Measurements from ENCODE around the gene MLX.
"Not testable (repeated sequence)": the region's sequence is repeated elsewhere in the genome, so short reads cannot be mapped to it uniquely, and the experiment has no call there.

Gene MLX

GRCh38 chr17:42554250-42555121 lies 12.4 kb upstream of the MLX start:
- no peaks in the 10 kb centered on the region for H3K36me3 ChIP-seq (ENCODE audit: low read length)
- H3K4me3 ChIP-seq (ENCODE audit: insufficient read depth, low read length, poor library complexity, severe bottlenecking) = peak overlapping the region; percentile 66
- no peaks in the 10 kb centered on the region for H3K27me3 ChIP-seq (ENCODE audit: low read length)
- H4K20me1 ChIP-seq (ENCODE audit: low read depth, low read length) = no peaks in the 10 kb centered on the region
- H3K9me2 ChIP-seq (replicated peaks; ENCODE audit: insufficient read depth, low read length) = no peaks in the 10 kb centered on the region
- peak overlapping the region; percentile 80 for H3K4me2 ChIP-seq (ENCODE audit: low read depth, low read length, poor library complexity, severe bottlenecking)
- H3F3A ChIP-seq (ENCODE audit: insufficient read depth) = no peaks in the 10 kb centered on the region
- peak overlapping the region; percentile 44 for H3K27ac ChIP-seq (ENCODE audit: low read depth, low read length)
- H2AFZ ChIP-seq (ENCODE audit: low read depth, low read length, severe bottlenecking) = peak overlapping the region; percentile 70
- TF ChIP-seq CTCF (IDR thresholded peaks at IDR 0.05; ENCODE audit: insufficient read depth, low read length, poor library complexity, severe bottlenecking) = no peak
- TF ChIP-seq EZH2phosphoT487 (conservative IDR thresholded peaks at IDR 0.05; ENCODE audit: low read length) = no peak
- peak overlapping the region; percentile 77 for H3K9ac ChIP-seq (ENCODE audit: low read length)
- no peaks in the 10 kb centered on the region for H3K9me3 ChIP-seq (ENCODE audit: insufficient read depth, low read length)
- no peaks in the 10 kb centered on the region for H3K79me2 ChIP-seq (ENCODE audit: insufficient read depth, low read length)

- no peaks in the 10 kb centered on the region for H3K36me3 ChIP-seq (ENCODE audit: low read length)
- H4K20me1 ChIP-seq (ENCODE audit: low read depth, low read length) = no peaks in the 10 kb centered on the region
- peak overlapping the region; percentile 77 for H3K9ac ChIP-seq (ENCODE audit: low read length)
- no peaks in the 10 kb centered on the region for H3K79me2 ChIP-seq (ENCODE audit: insufficient read depth, low read length)
- TF ChIP-seq EZH2phosphoT487 (conservative IDR thresholded peaks at IDR 0.05; ENCODE audit: low read length) (no peak), CTCF (IDR thresholded peaks at IDR 0.05; ENCODE audit: insufficient read depth, low read length, poor library complexity, severe bottlenecking) (no peak)
- peak overlapping the region; percentile 80 for H3K4me2 ChIP-seq (ENCODE audit: low read depth, low read length, poor library complexity, severe bottlenecking)
- no peaks in the 10 kb centered on the region; the same call in 1 of the 2 replicates for H3F3A ChIP-seq (ENCODE audit: insufficient read depth)
- H3K9me2 ChIP-seq (replicated peaks; ENCODE audit: insufficient read depth, low read length) = no peaks in the 10 kb centered on the region
- peak overlapping the region; percentile 44 for H3K27ac ChIP-seq (ENCODE audit: low read depth, low read length)
- H3K4me3 ChIP-seq (ENCODE audit: insufficient read depth, low read length, poor library complexity, severe bottlenecking) = peak overlapping the region; percentile 66
- no peaks in the 10 kb centered on the region for H3K27me3 ChIP-seq (ENCODE audit: low read length)
- no peaks in the 10 kb centered on the region for H3K9me3 ChIP-seq (ENCODE audit: insufficient read depth, low read length)
- peak overlapping the region; percentile 70 for H2AFZ ChIP-seq (ENCODE audit: low read depth, low read length, severe bottlenecking)
Observed at GRCh38 chr17:42555122-42555622, 11.7 kb upstream of the MLX start.

GRCh38 chr17:42555961-42556617 lies 10.8 kb upstream of the MLX start:
- H3K9me2 ChIP-seq (replicated peaks; ENCODE audit: insufficient read depth, low read length); H4K20me1 ChIP-seq (ENCODE audit: low read depth, low read length); H3K27ac ChIP-seq (ENCODE audit: low read depth, low read length); H3K9me3 ChIP-seq (ENCODE audit: insufficient read depth, low read length); H3K27me3 ChIP-seq (ENCODE audit: low read length); H3K79me2 ChIP-seq (ENCODE audit: insufficient read depth, low read length); H3K4me3 ChIP-seq (ENCODE audit: insufficient read depth, low read length, poor library complexity, severe bottlenecking); H2AFZ ChIP-seq (ENCODE audit: low read depth, low read length, severe bottlenecking); H3K4me2 ChIP-seq (ENCODE audit: low read depth, low read length, poor library complexity, severe bottlenecking); H3K36me3 ChIP-seq (ENCODE audit: low read length); H3F3A ChIP-seq (ENCODE audit: insufficient read depth): not testable (repeated sequence)
- H3K9ac ChIP-seq (ENCODE audit: low read length) = 0 out of 2 replicates have a peak overlapping the region, but pooled peaks have one; percentile 77

Measured in SU-DHL-6 (cell line).